Naive thymus-derived CD4-positive, alpha-beta T cell (primary cell): ENCODE results near the gene SSPN. TPM values are rescaled to one million over a fixed set of nuclear protein-coding genes. Genes with fewer than 3 reads are reported as not detected.
A peak's percentile ranks its signal among the peaks of the same experiment; 100 is the strongest.

Experiments
- ATAC-seq: fragments of 150-1000 bp; cut with Tn5 transposase; 2 replicates; pipeline ENCODE4 v1.10.0; 2021; ENCODE audit warnings: mild to moderate bottlenecking, moderate library complexity
- CTCF ChIA-PET: fragments of 350-600 bp; sonication (Branson Sonifier 250); formaldehyde crosslinking; loops from one replicate; lab custom pipeline; 2021; ENCODE audit warnings: antibody characterized with exemption; lab: Charles Lee
- POLR2A ChIA-PET: fragments of 350-600 bp; sonication (Branson Sonifier 250); formaldehyde crosslinking; loops from one replicate; lab custom pipeline; 2021; ENCODE audit warnings: antibody characterized with exemption, inconsistent platforms; lab: Charles Lee
- DNase-seq, 9 donors: peaks; one replicate each; pipeline versions ENCODE4 v3.0.0 to v3.0.0-alpha.2; 2020 to 2022; ENCODE audit warnings: mixed read lengths in 1 of 9
- H3K27ac ChIP-seq: one replicate; pipeline ENCODE4 v1.7.0; 2013; ENCODE audit warnings: mild to moderate bottlenecking, low read depth, low read length, moderate library complexity
- H3K27me3 ChIP-seq, 2 donors: one replicate each; pipeline ENCODE4 v1.7.0; 2013; ENCODE audit warnings: low read length in 2 of 2, mild to moderate bottlenecking in 2 of 2, moderate library complexity in 2 of 2; ENCODE audit not compliant: control insufficient read depth in 2 of 2, insufficient read depth in 2 of 2
- H3K36me3 ChIP-seq, 3 experiments: 1 replicate in 2 of 3; 2 replicates in 1 of 3; pipeline ENCODE4 v1.7.0; 2013; ENCODE audit warnings: low read length in 3 of 3, mild to moderate bottlenecking in 3 of 3, moderate library complexity in 1 of 3; ENCODE audit not compliant: insufficient read depth in 3 of 3, control insufficient read depth in 2 of 3
- H3K4me1 ChIP-seq, 2 donors: one replicate each; pipeline ENCODE4 v1.7.0; 2013; ENCODE audit warnings: low read length in 2 of 2, mild to moderate bottlenecking in 2 of 2, moderate library complexity in 1 of 2; ENCODE audit not compliant: control insufficient read depth in 2 of 2, insufficient read depth in 2 of 2
- H3K4me3 ChIP-seq: 2 replicates; pipeline ENCODE4 v1.7.0; 2013; ENCODE audit warnings: mild to moderate bottlenecking, low read length
- H3K9me3 ChIP-seq, 3 experiments: 1 replicate in 2 of 3; 2 replicates in 1 of 3; pipeline ENCODE4 v1.7.0; 2013; ENCODE audit warnings: low read length in 3 of 3; ENCODE audit not compliant: control insufficient read depth in 2 of 3
- H3K27ac Mint-ChIP-seq, 9 donors: one replicate each; pipeline ENCODE4 v1.8.0; 2020 to 2022; ENCODE audit warnings: mixed read lengths in 9 of 9, mild to moderate bottlenecking in 8 of 9, moderate library complexity in 5 of 9, inconsistent platforms in 2 of 9
- H3K27me3 Mint-ChIP-seq, 5 donors: one replicate each; pipeline ENCODE4 v1.8.0; 2021 to 2022; ENCODE audit warnings: mixed read lengths in 5 of 5, mild to moderate bottlenecking in 1 of 5
- H3K36me3 Mint-ChIP-seq, 5 donors: one replicate each; pipeline ENCODE4 v1.8.0; 2020 to 2022; ENCODE audit warnings: mixed read lengths in 5 of 5, mild to moderate bottlenecking in 3 of 5, inconsistent platforms in 1 of 5
- H3K4me1 Mint-ChIP-seq, 7 donors: one replicate each; pipeline ENCODE4 v1.8.0; 2020 to 2022; ENCODE audit warnings: mixed read lengths in 7 of 7, mild to moderate bottlenecking in 3 of 7, inconsistent platforms in 1 of 7
- H3K4me3 Mint-ChIP-seq, 10 donors: one replicate each; pipeline ENCODE4 v1.8.0; 2020 to 2022; ENCODE audit warnings: mild to moderate bottlenecking in 10 of 10, mixed read lengths in 10 of 10, moderate library complexity in 6 of 10, inconsistent platforms in 2 of 10
- H3K9me3 Mint-ChIP-seq, 11 donors: one replicate each; pipeline ENCODE4 v1.8.0; 2020 to 2022; ENCODE audit warnings: mixed read lengths in 11 of 11, mild to moderate bottlenecking in 4 of 11, inconsistent platforms in 1 of 11, moderate library complexity in 1 of 11
- intact Hi-C, 2 donors: fragments of 100-400 bp; cut with micrococcal nuclease; formaldehyde crosslinking; loops; one replicate each; pipeline ENCODE4 v1.15.1; 2023
- polyA plus RNA-seq, 2 donors: library from polyadenylated mRNA; unstranded; fragments of 300-500 nt; fragmentation: Illumina TruSeq; gene quantifications; one replicate each; pipeline ENCODE4 v1.2.3, GENCODE V29; 2021
- total RNA-seq, 6 experiments: library from RNA in 5 of 6; stranded (reverse) in 5 of 6; gene quantifications; 1 replicate in 5 of 6; 2 replicates in 1 of 6; pipeline ENCODE4 v1.2.3 and lab custom pipeline; 2021 to 2026

SSPN gene
- total and polyA plus RNA-seq, 7 experiments from 2014 or later, result 0.22 to 0.34 TPM; not detected in 5

- Mint-ChIP-seq H3K36me3 (peaks cover 0 to 3% (median 0%) of the 10 kb centered on the region in 5 donors), H3K27me3 (peaks cover 18 to 34% (median 30%) of the 10 kb centered on the region in 5 donors), H3K4me3 (no peak overlapping the region), H3K9me3 (peaks cover 0 to 5% (median 0%) of the 10 kb centered on the region in 11 donors), H3K4me1 (no peaks in the 10 kb centered on the region), H3K27ac (peak overlapping the region in 1 of 9 donors; percentile 16)
- H3K27ac ChIP-seq, result no peak overlapping the region
- DNase-seq, result no peak
- CTCF ChIA-PET, result no interaction called here
- POLR2A ChIA-PET, result no interaction called here
- intact Hi-C loops, result no loop called here
- no peaks in the 10 kb centered on the region for H3K4me1 ChIP-seq
- no peaks in the 10 kb centered on the region for H3K9me3 ChIP-seq
- ATAC-seq, result peak; percentile 57
- no peak overlapping the region for H3K4me3 ChIP-seq
- H3K36me3 ChIP-seq, result no peaks in the 10 kb centered on the region
- no peaks in the 10 kb centered on the region for H3K27me3 ChIP-seq
These were observed 39.0 kb upstream of the SSPN start for GRCh38 chr12:26156201-26156871.

- Histone ChIP-seq H3K9me3 (no peaks in the 10 kb centered on the region), H3K36me3 (no peaks in the 10 kb centered on the region), H3K4me1 (no peaks in the 10 kb centered on the region), H3K27me3 (no peaks in the 10 kb centered on the region), H3K4me3 (no peak overlapping the region), H3K27ac (no peak overlapping the region)
- peaks cover 0 to 4% (median 0%) of the 10 kb centered on the region in 5 donors for H3K36me3 Mint-ChIP-seq
- peaks cover 0 to 5% (median 0%) of the 10 kb centered on the region in 11 donors for H3K9me3 Mint-ChIP-seq
- ATAC-seq, result no peak
- intact Hi-C loops, result no loop called here
- ChIA-PET CTCF (no interaction called here), POLR2A (no interaction called here)
- no peak overlapping the region for H3K27ac Mint-ChIP-seq
- no peak overlapping the region for H3K4me3 Mint-ChIP-seq
- H3K4me1 Mint-ChIP-seq, result no peaks in the 10 kb centered on the region
- no peak for DNase-seq
- peaks cover 19 to 38% (median 31%) of the 10 kb centered on the region in 5 donors for H3K27me3 Mint-ChIP-seq
These were observed 38.4 kb upstream of the SSPN start for GRCh38 chr12:26157001-26157400.

- Histone ChIP-seq H3K27ac (no peak overlapping the region), H3K4me1 (no peaks in the 10 kb centered on the region), H3K9me3 (no peaks in the 10 kb centered on the region), H3K36me3 (no peaks in the 10 kb centered on the region), H3K4me3 (no peak overlapping the region), H3K27me3 (no peaks in the 10 kb centered on the region)
- peaks cover 0 to 5% (median 0%) of the 10 kb centered on the region in 11 donors for H3K9me3 Mint-ChIP-seq
- no peak overlapping the region for H3K4me3 Mint-ChIP-seq
- no peak overlapping the region for H3K27ac Mint-ChIP-seq
- ChIA-PET POLR2A (no interaction called here), CTCF (no interaction called here)
- intact Hi-C loops, result no loop called here
- H3K4me1 Mint-ChIP-seq, result no peaks in the 10 kb centered on the region
- peaks cover 21 to 43% (median 24%) of the 10 kb centered on the region in 5 donors for H3K27me3 Mint-ChIP-seq
- DNase-seq, result no peak
- ATAC-seq, result no peak
- peaks cover 0 to 4% (median 0%) of the 10 kb centered on the region in 5 donors for H3K36me3 Mint-ChIP-seq
These were observed 37.2 kb upstream of the SSPN start for GRCh38 chr12:26158078-26158764.

GRCh38 chr12:26162174-26162573 is 33.2 kb upstream of the SSPN start:
- H3K27me3 ChIP-seq, result no peaks in the 10 kb centered on the region
- H3K27ac ChIP-seq, result no peak overlapping the region
- ChIA-PET POLR2A (no interaction called here), CTCF (no interaction called here)
- Mint-ChIP-seq H3K27ac (no peak overlapping the region), H3K9me3 (peaks cover 0 to 4% (median 0%) of the 10 kb centered on the region in 11 donors), H3K36me3 (peaks cover 0 to 4% (median 0%) of the 10 kb centered on the region in 5 donors), H3K4me1 (no peaks in the 10 kb centered on the region), H3K27me3 (peaks cover 29 to 42% (median 32%) of the 10 kb centered on the region in 5 donors), H3K4me3 (no peak overlapping the region)
- no peaks in the 10 kb centered on the region for H3K9me3 ChIP-seq
- H3K4me3 ChIP-seq, result no peak overlapping the region
- no peak for ATAC-seq
- no peak for DNase-seq
- H3K4me1 ChIP-seq, result no peaks in the 10 kb centered on the region
- no peaks in the 10 kb centered on the region for H3K36me3 ChIP-seq
- intact Hi-C loops, result no loop called here

GRCh38 chr12:26162905-26163304 is 32.5 kb upstream of the SSPN start:
- Histone ChIP-seq H3K36me3 (no peaks in the 10 kb centered on the region), H3K4me1 (no peaks in the 10 kb centered on the region), H3K27me3 (no peaks in the 10 kb centered on the region), H3K4me3 (no peak overlapping the region), H3K9me3 (no peaks in the 10 kb centered on the region), H3K27ac (no peak overlapping the region)
- Mint-ChIP-seq H3K4me3 (no peak overlapping the region), H3K36me3 (peaks cover 0 to 4% (median 0%) of the 10 kb centered on the region in 5 donors), H3K27ac (no peak overlapping the region), H3K27me3 (peaks cover 31 to 49% (median 37%) of the 10 kb centered on the region in 5 donors), H3K4me1 (no peaks in the 10 kb centered on the region), H3K9me3 (peaks cover 0 to 4% (median 0%) of the 10 kb centered on the region in 11 donors)
- intact Hi-C loops, result no loop called here
- ChIA-PET CTCF (no interaction called here), POLR2A (no interaction called here)
- ATAC-seq, result no peak
- no peak for DNase-seq

GRCh38 chr12:26164118-26164517 is 31.3 kb upstream of the SSPN start:
- Mint-ChIP-seq H3K4me3 (no peak overlapping the region), H3K9me3 (peaks cover 0 to 2% (median 0%) of the 10 kb centered on the region in 11 donors), H3K27ac (no peak overlapping the region), H3K36me3 (peaks cover 0 to 4% (median 0%) of the 10 kb centered on the region in 5 donors), H3K27me3 (peaks cover 33 to 59% (median 42%) of the 10 kb centered on the region in 5 donors), H3K4me1 (no peaks in the 10 kb centered on the region)
- Histone ChIP-seq H3K36me3 (no peaks in the 10 kb centered on the region), H3K4me1 (no peaks in the 10 kb centered on the region), H3K4me3 (no peak overlapping the region), H3K27me3 (no peaks in the 10 kb centered on the region), H3K9me3 (no peaks in the 10 kb centered on the region), H3K27ac (no peak overlapping the region)
- no peak for ATAC-seq
- ChIA-PET CTCF (no interaction called here), POLR2A (no interaction called here)
- no peak for DNase-seq
- intact Hi-C loops, result no loop called here
